CD4-positive, alpha-beta T cell treated with Interferon alpha-2 for 1 hour (primary cell): Measurements from ENCODE around the gene MBTD1.
"Not testable (repeated sequence)": the region's sequence is repeated elsewhere in the genome, so short reads cannot be mapped to it uniquely, and the experiment has no call there.

ENCODE experiments used
- DNase-seq, 2 donors: peaks; one replicate each; pipeline ENCODE4 v3.0.0-alpha.2; 2020 to 2022

Gene MBTD1

DNA sequence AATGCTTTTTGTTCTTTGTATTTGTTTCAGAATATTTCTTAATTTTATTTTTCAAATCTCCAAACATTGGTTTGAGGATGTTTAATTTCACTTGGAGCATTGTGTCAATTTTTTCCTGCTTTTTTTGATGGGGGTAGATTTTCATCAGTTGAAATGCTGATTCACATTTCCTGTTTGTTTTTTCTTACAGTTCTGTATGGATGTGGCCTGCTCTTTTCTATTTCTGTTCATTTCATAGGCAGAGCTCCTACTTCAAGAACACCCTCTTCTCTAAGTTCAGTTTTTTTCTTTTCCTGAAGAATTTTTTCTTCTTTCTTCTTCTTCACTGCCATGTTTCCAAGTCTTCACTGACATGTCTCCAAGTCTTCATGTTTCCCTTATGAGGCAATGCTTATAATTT lies 8.8 kb downstream of the MBTD1 start:
- DNase-seq, result no peak

DNA sequence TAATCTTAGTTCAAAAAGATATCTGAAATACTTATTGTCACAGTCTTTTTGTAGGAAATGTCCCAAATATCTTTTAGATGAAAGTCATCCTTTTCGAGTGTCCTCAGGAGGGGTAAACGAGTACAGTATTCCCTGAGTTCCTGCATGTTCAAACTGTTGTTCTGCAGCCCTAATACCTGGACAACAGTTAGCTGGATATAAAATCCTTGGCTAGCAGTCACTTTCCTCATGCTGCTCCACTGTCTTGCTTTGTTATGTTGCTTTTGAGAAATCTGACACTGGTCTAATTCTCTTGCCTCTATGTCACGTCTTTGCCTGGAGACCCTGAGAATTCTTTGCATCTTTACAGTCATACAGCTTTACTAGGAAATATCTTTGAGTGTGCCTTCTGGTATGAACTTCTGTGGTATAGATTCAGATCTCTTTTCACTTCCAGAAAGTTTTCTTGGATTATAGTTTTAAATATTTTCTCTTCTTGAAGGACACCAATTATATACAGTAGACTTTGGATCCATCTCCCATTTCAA lies 9.5 kb downstream of the MBTD1 start:
- DNase-seq, result no peak

- no peak for DNase-seq
Observed at GRCh38 chr17:51245535-51245934, 14.3 kb downstream of the MBTD1 start.

GRCh38 chr17:51244041-51244440 lies 15.8 kb downstream of the MBTD1 start:
- no peak for DNase-seq

DNA sequence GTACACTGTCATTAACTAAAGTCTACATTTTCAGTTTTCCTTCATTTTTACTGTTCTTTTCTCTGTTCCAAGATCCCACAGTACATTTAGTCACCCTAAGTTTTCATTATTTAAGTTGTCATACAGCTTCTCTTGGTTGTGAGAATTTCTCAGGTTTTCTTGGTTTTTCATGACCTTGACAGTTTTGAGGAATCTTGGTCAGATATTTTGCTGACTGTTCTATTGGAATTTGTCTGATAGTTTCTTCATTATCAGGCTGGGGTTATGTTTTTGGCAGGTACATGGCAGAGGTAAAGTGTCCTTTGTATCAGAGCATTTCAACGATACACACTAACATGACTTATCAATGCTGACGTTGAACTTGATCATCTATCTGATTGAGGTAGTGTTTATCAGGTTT lies 19.6 kb downstream of the MBTD1 start:
- DNase-seq, result no peak

DNA sequence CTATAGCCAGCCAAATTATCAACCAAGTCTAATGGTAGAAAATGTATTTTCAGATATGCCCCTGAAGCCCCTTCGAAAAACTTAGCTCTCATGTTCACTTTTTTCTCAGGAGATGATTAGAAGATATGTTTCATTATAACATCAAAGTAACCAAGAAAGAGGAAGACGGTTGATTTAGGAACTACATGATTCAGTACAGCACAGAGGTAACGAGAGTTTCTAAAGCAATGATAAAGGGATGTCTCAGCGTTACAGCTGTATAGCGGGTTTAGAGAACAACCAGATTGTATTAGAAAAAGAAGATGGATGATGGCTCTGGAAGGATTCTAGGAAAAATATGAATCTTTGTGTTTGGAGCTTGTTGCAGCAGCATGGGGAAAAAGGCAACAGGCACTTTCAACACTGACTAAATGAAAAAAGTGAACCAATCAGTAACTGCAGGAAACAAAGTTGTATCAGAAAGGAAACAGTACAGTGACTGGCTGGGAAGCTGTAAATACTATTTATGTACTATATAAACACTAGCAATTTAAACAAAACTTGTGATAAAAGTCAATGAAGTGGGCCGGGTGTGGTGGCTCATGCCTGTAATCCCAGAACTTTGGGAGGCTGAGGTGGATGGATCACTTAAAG lies 21.5 kb downstream of the MBTD1 start:
- no peak for DNase-seq

DNA sequence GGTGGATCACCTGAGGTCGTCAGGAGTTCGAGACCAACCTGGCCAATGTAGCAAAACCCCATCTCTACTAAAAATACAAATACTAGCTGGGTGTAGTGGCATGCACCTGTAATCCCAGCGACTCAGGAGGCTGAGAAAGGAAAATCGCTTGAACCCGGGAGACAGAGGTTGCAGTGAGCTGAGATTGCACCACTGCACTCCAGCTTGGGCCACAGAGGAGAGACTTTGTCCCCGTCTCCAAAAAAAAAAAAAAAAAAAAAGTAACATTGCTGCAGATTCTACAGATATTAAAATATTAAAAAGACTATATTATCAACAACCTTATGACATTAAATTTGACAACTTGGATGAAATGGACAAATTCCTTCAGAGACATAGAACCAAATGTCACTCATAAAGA lies 25.7 kb downstream of the MBTD1 start:
- DNase-seq, result no peak

GRCh38 chr17:51231999-51232398 lies 27.9 kb downstream of the MBTD1 start:
- DNase-seq, result no peak

- DNase-seq, result no peak
Observed at GRCh38 chr17:51230306-51230705, 29.5 kb downstream of the MBTD1 start.

DNA sequence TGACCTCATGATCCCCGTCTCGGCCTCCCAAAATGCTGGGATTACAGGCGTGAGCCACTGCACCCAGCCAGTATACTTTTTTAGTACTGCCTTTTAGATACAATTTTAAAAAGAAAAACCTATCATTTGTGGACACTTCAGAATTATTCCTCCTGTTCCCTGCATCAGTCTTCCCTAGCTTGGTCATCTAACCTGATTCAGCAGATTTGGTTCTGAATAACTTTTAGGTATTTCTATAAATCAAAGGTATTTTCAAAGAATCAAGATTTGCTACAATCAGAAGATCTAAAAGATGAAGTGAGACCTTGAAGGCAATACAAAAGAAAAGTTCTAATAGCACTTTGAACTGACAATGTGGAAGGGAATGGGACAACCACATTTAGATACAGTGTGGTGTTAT lies 30.0 kb downstream of the MBTD1 start:
- no peak for DNase-seq

DNA sequence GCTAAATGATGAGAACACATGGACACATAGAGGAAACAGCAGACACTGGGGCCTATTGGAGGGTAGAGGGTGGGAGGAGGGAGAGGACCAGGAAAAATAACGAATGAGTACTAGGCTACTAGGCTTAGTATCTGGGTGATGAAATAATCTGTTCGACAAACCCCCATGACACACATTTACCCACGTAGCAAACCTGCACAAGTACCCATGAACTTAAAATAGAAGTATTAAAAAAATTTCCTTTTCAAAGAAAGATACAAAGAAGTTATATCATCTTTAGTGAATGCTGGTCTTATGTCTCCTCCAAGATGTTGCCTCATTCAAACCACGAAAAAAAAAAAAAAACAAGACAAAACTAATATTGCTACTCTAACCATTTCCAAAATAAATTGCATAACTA lies 31.7 kb downstream of the MBTD1 start:
- DNase-seq, result no peak

DNA sequence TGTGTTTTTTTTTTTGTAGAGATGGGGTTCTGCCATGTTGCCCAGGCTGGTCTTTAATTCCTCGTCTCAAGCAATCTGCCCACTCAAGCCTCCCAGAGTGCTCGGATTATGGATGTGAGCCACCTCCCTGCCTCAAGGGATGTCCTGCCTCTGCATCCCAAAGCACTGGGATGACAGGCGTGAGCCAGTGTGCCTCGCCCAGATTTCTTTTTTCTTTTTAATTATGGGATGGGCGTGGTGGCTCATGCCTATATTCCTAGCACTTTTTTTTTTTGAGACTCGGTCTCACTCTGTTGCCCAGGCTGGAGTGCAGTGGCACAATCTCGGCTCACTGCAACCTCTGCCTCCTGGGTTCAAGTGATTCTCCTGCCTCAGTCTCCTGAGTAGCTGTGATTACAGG lies 34.3 kb downstream of the MBTD1 start:
- not testable (repeated sequence) for DNase-seq

DNA sequence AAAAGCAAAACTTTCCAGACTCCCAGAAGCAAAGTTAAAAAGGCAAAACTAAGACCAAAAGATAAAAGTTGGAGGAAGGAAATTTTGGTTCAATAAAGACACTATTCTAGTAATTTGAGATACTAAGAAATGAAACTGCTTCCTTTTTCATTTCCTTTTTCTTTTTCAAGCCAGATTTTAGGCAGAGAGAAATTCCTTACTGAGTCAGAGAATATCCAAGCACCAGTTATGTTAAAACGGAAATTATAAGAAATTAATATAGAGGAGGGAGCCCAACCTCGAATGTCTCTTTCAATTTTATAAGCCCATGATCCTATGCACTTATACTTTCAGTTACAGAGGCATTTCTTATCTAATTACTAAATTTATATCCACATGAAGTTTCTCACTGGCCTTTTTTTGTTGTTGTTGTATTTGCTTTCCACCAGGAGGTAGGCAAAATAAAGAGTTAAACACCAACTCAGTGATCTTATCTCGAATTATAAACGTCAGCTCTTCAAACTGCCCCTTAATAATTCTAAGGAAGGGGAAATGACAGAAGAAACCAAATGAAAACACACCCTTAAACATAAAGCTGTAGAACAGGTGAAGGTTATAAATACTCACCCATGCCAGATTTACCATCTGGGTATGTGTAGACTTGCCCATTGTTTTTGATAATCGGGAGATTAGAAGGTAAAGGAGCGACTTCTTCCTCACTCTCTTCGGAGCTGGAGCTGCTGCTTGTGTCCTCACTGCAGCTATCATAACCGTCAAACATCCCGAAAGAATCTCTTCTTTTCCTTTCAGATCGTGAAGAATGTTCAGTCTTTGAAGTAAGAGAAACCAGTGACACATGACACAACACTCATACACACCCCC lies 35.2 kb downstream of the MBTD1 start:
- no peak for DNase-seq

DNA sequence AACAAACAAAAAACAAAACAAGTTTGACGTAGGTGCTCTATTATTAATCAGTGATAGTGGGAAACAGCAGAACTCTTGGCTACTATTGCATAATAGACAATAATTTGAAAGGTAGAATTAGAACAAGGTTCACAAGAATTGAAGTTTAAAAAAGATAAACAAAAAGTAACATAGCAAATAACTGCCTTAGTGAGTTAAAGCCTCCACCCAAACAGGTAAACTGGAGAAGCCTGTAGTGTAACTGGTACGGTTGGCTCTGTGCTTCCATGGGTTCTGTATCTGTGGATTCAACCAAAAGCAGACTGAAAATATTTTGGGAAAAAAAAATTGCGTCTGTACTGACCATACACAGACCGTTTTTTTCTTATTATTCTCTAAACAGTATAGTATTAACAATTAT lies 38.5 kb downstream of the MBTD1 start:
- DNase-seq, result no peak

DNA sequence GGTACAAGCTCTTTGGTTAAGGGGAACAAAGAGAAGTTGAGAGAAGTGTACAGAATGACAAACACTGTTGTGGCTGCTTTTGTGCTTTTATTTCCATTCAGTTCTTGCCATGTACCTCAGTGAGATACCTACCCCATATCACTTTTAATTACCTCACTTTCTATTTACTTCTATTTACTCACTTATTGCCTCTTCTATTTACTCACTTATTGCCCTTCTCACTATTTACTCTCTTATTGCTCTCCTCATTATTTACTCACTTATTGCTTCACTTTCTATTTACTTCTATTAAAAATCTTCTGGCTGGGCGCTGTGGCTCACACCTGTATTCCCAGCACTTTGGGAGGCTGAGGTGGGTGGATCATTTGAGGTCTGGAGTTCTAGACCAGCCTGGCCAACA lies 41.9 kb downstream of the MBTD1 start:
- no peak for DNase-seq

DNA sequence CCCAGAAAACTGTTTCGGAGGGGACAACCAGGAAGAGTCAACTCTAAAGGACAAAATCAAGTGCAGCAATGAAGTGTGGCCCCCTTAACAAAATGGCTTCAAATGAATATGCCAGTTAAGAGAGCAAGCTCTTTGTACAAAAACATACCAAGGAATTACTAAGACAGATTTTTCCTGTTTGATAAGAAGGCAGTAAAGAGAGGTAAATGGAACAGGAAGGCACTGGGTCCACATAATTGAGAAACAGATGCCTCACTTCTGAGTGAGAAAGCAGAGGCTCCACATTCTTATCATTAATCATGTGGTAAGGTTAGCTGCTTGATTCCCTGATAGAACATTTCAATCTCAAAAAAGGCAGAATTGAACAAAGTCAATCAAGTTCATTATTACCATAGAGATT lies 44.9 kb downstream of the MBTD1 start:
- DNase-seq, result no peak

GRCh38 chr17:51203838-51204237 lies 56.0 kb downstream of the MBTD1 start:
- no peak for DNase-seq

GRCh38 chr17:51200846-51201245 lies 59.0 kb downstream of the MBTD1 start:
- no peak for DNase-seq

- DNase-seq, result peak in 1 of 2 donors; percentile 25
Observed at GRCh38 chr17:51200295-51200694, 59.6 kb downstream of the MBTD1 start.

- no peak for DNase-seq
Observed at GRCh38 chr17:51197754-51198153, 62.1 kb downstream of the MBTD1 start.

GRCh38 chr17:51191895-51192294 lies 68.0 kb downstream of the MBTD1 start:
- no peak for DNase-seq

DNA sequence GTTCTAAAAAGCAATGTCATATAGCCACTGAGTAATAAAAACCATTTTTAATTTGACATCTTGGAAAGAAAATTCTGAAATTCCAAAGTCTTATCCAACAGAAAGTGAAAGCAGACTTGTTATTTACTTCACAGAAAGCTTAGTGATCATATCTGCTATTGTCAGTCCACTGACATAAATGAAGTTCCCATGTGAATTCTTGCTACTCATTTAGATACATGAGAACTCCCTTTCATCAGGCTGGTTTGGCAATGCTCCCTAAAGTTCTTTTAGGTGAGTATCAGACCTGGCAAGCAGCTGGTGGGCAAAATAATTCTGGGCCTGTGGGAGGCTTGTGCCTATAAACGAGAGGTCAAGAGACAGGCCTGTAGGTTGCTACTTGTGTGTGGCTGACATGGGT lies 70.2 kb downstream of the MBTD1 start:
- DNase-seq, result no peak

GRCh38 chr17:51189162-51189561 lies 70.7 kb downstream of the MBTD1 start:
- DNase-seq, result no peak

DNA sequence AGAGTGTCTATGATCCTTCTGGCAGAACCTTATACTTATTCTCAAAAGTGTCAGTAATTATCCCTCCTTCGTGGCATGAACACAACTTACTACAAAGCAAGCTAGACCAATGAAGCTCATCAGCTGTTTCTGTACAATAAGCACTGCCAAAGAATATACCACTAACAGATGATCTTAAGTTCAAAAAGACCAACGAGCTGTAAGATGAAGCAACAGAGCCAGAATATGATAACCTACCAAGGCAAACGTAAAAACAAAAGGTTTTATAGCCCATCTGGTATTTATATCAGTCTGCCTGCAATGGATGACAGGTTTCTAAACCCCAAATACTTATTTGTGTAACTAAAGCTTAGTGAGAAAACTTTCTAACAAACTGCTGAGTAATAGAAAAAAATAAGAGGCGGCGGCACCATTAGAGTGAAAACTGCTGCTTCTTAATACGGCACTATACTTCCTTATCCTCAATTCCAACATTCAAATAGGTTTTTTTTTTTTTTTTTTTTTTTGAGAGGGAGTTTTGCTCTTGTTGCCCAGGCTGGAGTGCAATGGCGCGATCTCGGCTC lies 71.5 kb downstream of the MBTD1 start:
- no peak for DNase-seq
